IMR-90 (cell line): ENCODE results near the gene NAA60. TPM values are rescaled to one million over a fixed set of nuclear protein-coding genes. Genes with fewer than 3 reads are reported as not detected.

Experiments
- ATAC-seq: fragments of 200-7000 bp; cut with Tn5 transposase; 2 replicates; pipeline ENCODE4 v1.9.1; 2020; ENCODE audit warnings: low read depth, mild to moderate bottlenecking, moderate library complexity
- BruUV-seq: library from RNA; stranded (reverse); fragments of 400-500 nt; replicated peaks from 2 replicates; lab custom pipeline; 2021; lab: Mats Ljungman, UMichigan
- CTCF ChIA-PET: fragments of 300-600 bp; formaldehyde crosslinking; extraction: SDS; loops from one replicate; lab custom pipeline; 2021; ENCODE audit warnings: antibody characterized with exemption; lab: Yijun Ruan, JAX
- POLR2A ChIA-PET: fragments of 300-600 bp; sonication (Branson Sonifier 250); formaldehyde crosslinking; loops from one replicate; lab custom pipeline; 2022; ENCODE audit warnings: antibody characterized with exemption; ENCODE audit not compliant: unreplicated experiment; lab: Charles Lee
- DNase-seq: peaks from one replicate; pipeline ENCODE4 v3.0.0; 2013
- H2AFZ ChIP-seq: replicated peaks from 2 replicates; pipeline ENCODE3; 2013; ENCODE audit warnings: low read length, mild to moderate bottlenecking; ENCODE audit not compliant: poor library complexity
- H2AK5ac ChIP-seq: 2 replicates; pipeline ENCODE4 v1.6.1; 2013; ENCODE audit warnings: low read depth, low read length, inconsistent platforms
- H2AK9ac ChIP-seq: replicated peaks from 2 replicates; pipeline ENCODE3; 2013; ENCODE audit warnings: mild to moderate bottlenecking, low read depth, low read length, moderate library complexity; ENCODE audit not compliant: poor library complexity
- H2BK120ac ChIP-seq: 2 replicates; pipeline ENCODE4 v1.6.1; 2013; ENCODE audit warnings: low read depth, low read length, inconsistent platforms
- H2BK15ac ChIP-seq: 3 replicates; pipeline ENCODE4 v1.6.1; 2013; ENCODE audit warnings: low read depth, low read length, inconsistent platforms
- H2BK20ac ChIP-seq: 2 replicates; pipeline ENCODE4 v1.6.1; 2013; ENCODE audit warnings: low read depth, mild to moderate bottlenecking, inconsistent platforms, low read length, moderate library complexity
- H2BK5ac ChIP-seq: 2 replicates; pipeline ENCODE4 v1.6.1; 2013; ENCODE audit warnings: mild to moderate bottlenecking, low read depth, low read length, inconsistent platforms; ENCODE audit not compliant: poor library complexity, severe bottlenecking
- H3K14ac ChIP-seq: replicated peaks from 2 replicates; pipeline ENCODE4 v1.6.1; 2013; ENCODE audit warnings: low read depth, low read length, inconsistent platforms
- H3K18ac ChIP-seq: 2 replicates; pipeline ENCODE4 v1.6.1; 2013; ENCODE audit warnings: low read depth, low read length, control low read depth
- H3K23ac ChIP-seq: 2 replicates; pipeline ENCODE4 v1.6.1; 2013; ENCODE audit warnings: low read depth, low read length, inconsistent platforms
- H3K27ac ChIP-seq: 2 replicates; pipeline ENCODE4 v1.5.1; 2013; ENCODE audit warnings: mild to moderate bottlenecking, control low read depth, low read length; ENCODE audit not compliant: insufficient read depth
- H3K27me3 ChIP-seq: 2 replicates; pipeline ENCODE4 v1.6.1; 2013; ENCODE audit warnings: low read length; ENCODE audit not compliant: control insufficient read depth, insufficient read depth
- H3K36me3 ChIP-seq: 2 replicates; pipeline ENCODE4 v1.6.1; 2013; ENCODE audit warnings: low read length, mixed read lengths; ENCODE audit not compliant: control insufficient read depth, insufficient read depth
- H3K4ac ChIP-seq: 2 replicates; pipeline ENCODE4 v1.6.1; 2013; ENCODE audit warnings: low read depth, low read length, inconsistent platforms
- H3K4me1 ChIP-seq: 2 replicates; pipeline ENCODE4 v1.6.1; 2013; ENCODE audit warnings: low read length, mixed read lengths; ENCODE audit not compliant: control insufficient read depth, insufficient read depth
- H3K4me2 ChIP-seq: 2 replicates; pipeline ENCODE4 v1.6.1; 2013; ENCODE audit warnings: low read depth, mild to moderate bottlenecking, control low read depth, low read length, moderate library complexity
- H3K4me3 ChIP-seq: 2 replicates; pipeline ENCODE4 v1.5.1; 2013; ENCODE audit warnings: low read depth, mild to moderate bottlenecking, control low read depth, low read length, moderate library complexity; ENCODE audit not compliant: insufficient read depth
- H3K56ac ChIP-seq: 2 replicates; pipeline ENCODE4 v1.6.1; 2013; ENCODE audit warnings: low read length, inconsistent platforms; ENCODE audit not compliant: insufficient read depth; ENCODE audit errors: extremely low read depth
- H3K79me1 ChIP-seq, 2 experiments: 2 replicates each; pipeline ENCODE4 v1.6.1; 2013; ENCODE audit warnings: low read length in 2 of 2, inconsistent platforms in 1 of 2, low read depth in 1 of 2
- H3K9ac ChIP-seq: 2 replicates; pipeline ENCODE4 v1.6.1; 2013; ENCODE audit warnings: low read depth, low read length, control low read depth
- H3K9me1 ChIP-seq: 2 replicates; pipeline ENCODE4 v1.6.1; 2013; ENCODE audit warnings: low read length, inconsistent platforms; ENCODE audit not compliant: insufficient read depth
- H3K9me3 ChIP-seq: 2 replicates; pipeline ENCODE4 v1.6.1; 2013; ENCODE audit warnings: low read length; ENCODE audit not compliant: control insufficient read depth, insufficient read depth
- H4K20me1 ChIP-seq: 2 replicates; pipeline ENCODE4 v1.6.1; 2013; ENCODE audit warnings: low read length, inconsistent platforms; ENCODE audit not compliant: insufficient read depth
- H4K5ac ChIP-seq: 2 replicates; pipeline ENCODE4 v1.6.1; 2013; ENCODE audit warnings: mild to moderate bottlenecking, low read depth, low read length, control low read depth
- H4K8ac ChIP-seq, 2 experiments: 2 replicates each; pipeline ENCODE4 v1.6.1; 2013; ENCODE audit warnings: low read depth in 2 of 2, low read length in 2 of 2, control low read depth in 1 of 2, inconsistent platforms in 1 of 2
- H4K91ac ChIP-seq: 2 replicates; pipeline ENCODE4 v1.6.1; 2013; ENCODE audit warnings: low read depth, low read length, inconsistent platforms; ENCODE audit not compliant: insufficient read depth
- BHLHE40 ChIP-seq: fragments of 150-350 bp; IDR thresholded peaks from 2 replicates; pipeline ENCODE4 v1.6.1; 2016; ENCODE audit warnings: mild to moderate bottlenecking, low read depth, low read length
- CHD1 ChIP-seq: IDR thresholded peaks from 2 replicates; pipeline ENCODE4 v1.6.1; 2012; ENCODE audit warnings: low read depth, low read length, improper control_type of control experiment
- CTCF ChIP-seq: conservative IDR thresholded peaks from 2 replicates; pipeline ENCODE4 v1.5.1; 2012; ENCODE audit warnings: mild to moderate bottlenecking, low read depth, low read length, improper control_type of control experiment
- ELK1 ChIP-seq: fragments of 150-350 bp; IDR thresholded peaks from 2 replicates; pipeline ENCODE4 v1.6.1; 2016; ENCODE audit warnings: low read depth, mild to moderate bottlenecking, low read length, moderate library complexity, borderline replicate concordance
- FOS ChIP-seq: fragments of 150-350 bp; IDR thresholded peaks from 2 replicates; pipeline ENCODE4 v1.6.1; 2016; ENCODE audit warnings: low read depth, low read length
- MAFK ChIP-seq: IDR thresholded peaks from 2 replicates; pipeline ENCODE4 v1.6.1; 2012; ENCODE audit warnings: low read depth, low read length, improper control_type of control experiment
- MAZ ChIP-seq: IDR thresholded peaks from 2 replicates; pipeline ENCODE4 v1.6.1; 2012; ENCODE audit warnings: low read depth, mild to moderate bottlenecking, low read length, improper control_type of control experiment, moderate library complexity, borderline replicate concordance
- MXI1 ChIP-seq: IDR thresholded peaks from 2 replicates; pipeline ENCODE4 v1.6.1; 2012; ENCODE audit warnings: low read depth, mild to moderate bottlenecking, low read length, moderate library complexity, borderline replicate concordance
- NFE2L2 ChIP-seq: fragments of 150-350 bp; IDR thresholded peaks from 2 replicates; pipeline ENCODE4 v1.6.1; 2016; ENCODE audit warnings: low read depth, mild to moderate bottlenecking, low read length
- RAD21 ChIP-seq: IDR thresholded peaks from 2 replicates; pipeline ENCODE4 v1.6.1; 2012; ENCODE audit warnings: low read length, improper control_type of control experiment
- USF2 ChIP-seq: fragments of 150-350 bp; IDR thresholded peaks from 2 replicates; pipeline ENCODE4 v1.6.1; 2017; ENCODE audit warnings: mild to moderate bottlenecking, antibody characterized with exemption, low read length, low read depth
- WGBS, 2 experiments: methylation state at CpG; one replicate each; pipeline versions ENCODE4 v1.1.5 to v1.1.7; 2013; ENCODE audit warnings: missing lambda C conversion rate in 2 of 2; ENCODE audit not compliant: insufficient read length in 1 of 2; ENCODE audit errors: extremely low coverage in 2 of 2; 5-methylcytosine and 5-hydroxymethylcytosine counted together
- dilution Hi-C: fragments of 300-500 bp; cut with HindIII; formaldehyde crosslinking; loops from one replicate; pipeline ENCODE4 v1.14.3; 2018; ENCODE audit warnings: low sequenced_read_pairs; ENCODE audit not compliant: unreplicated experiment
- in situ Hi-C: fragments of 300-500 bp; cut with MboI; formaldehyde crosslinking; loops from 3 replicates; pipeline ENCODE4 v1.14.3; 2019; ENCODE audit warnings: low sequenced_read_pairs, inconsistent platforms, mixed read lengths
- intact Hi-C: fragments of 100-400 bp; cut with micrococcal nuclease; formaldehyde crosslinking; loops from 2 replicates; pipeline ENCODE4 v1.10.0; 2022
- polyA plus RNA-seq, 3 experiments: library from polyadenylated mRNA; depleted of rRNA; stranded (reverse); fragments of >200 nt; gene quantifications; 2 replicates each; pipeline ENCODE4 v1.2.3, GENCODE V29; 2012; ENCODE audit warnings: low replicate concordance in 1 of 3
- total RNA-seq: library from RNA; depleted of rRNA; stranded (reverse); fragments of >200 nt; gene quantifications from 2 replicates; pipeline ENCODE4 v1.2.3, GENCODE V29; 2012

NAA60 gene
- total and polyA plus RNA-seq, 2 of the 4 experiments (the other 2 are of a cell fraction), result 7.5 to 18.0 TPM

GRCh38 chr16:3468501-3468900, 25.0 kb downstream of the NAA60 start:
- TF ChIP-seq NFE2L2 (no peak), USF2 (no peak), RAD21 (no peak), CHD1 (no peak), CTCF (no peak), MAZ (no peak), FOS (no peak), ELK1 (no peak), MAFK (no peak), BHLHE40 (no peak), MXI1 (no peak)
- H3K27me3 ChIP-seq, result no peaks in the 10 kb centered on the region
- no peak overlapping the region for H2BK15ac ChIP-seq
- H2BK20ac ChIP-seq, result no peak overlapping the region
- WGBS, 2 experiments, result 58% methylated on average over 4 of the region's 15 CpGs; no CpG with 5 or more reads in 1 of the 2 experiments
- ChIA-PET POLR2A (no interaction called here), CTCF (no interaction called here)
- no peak overlapping the region for H3K18ac ChIP-seq
- in situ Hi-C loops, result no loop called here
- intact Hi-C loops, result no loop called here
- no peak overlapping the region for H2AK9ac ChIP-seq
- H3K9me1 ChIP-seq, result peaks cover 21% of the 10 kb centered on the region; the same call in 1 of the 2 replicates
- H3K4me3 ChIP-seq, result no peak overlapping the region
- no peak overlapping the region for H3K23ac ChIP-seq
- H3K79me1 ChIP-seq, result peaks cover 21 to 88% of the 10 kb centered on the region in 2 experiments
- no peaks in the 10 kb centered on the region for H3K9me3 ChIP-seq
- no peak overlapping the region; a peak in 1 of 4 replicates for H4K8ac ChIP-seq
- peaks cover 13% of the 10 kb centered on the region for H3K36me3 ChIP-seq
- no peak overlapping the region for H4K91ac ChIP-seq
- no peak overlapping the region for H3K4me2 ChIP-seq
- H2BK5ac ChIP-seq, result no peak overlapping the region
- H4K20me1 ChIP-seq, result peaks cover 96% of the 10 kb centered on the region
- no peak overlapping the region for H3K4ac ChIP-seq
- H2BK120ac ChIP-seq, result no peak overlapping the region
- dilution Hi-C loops, result no loop called here
- no TSS peak for BruUV-seq
- no peak overlapping the region for H2AK5ac ChIP-seq
- H3K56ac ChIP-seq, result no peak overlapping the region
- peaks cover 10% of the 10 kb centered on the region for H3K4me1 ChIP-seq
- no peak overlapping the region for H2AFZ ChIP-seq
- H3K27ac ChIP-seq, result no peak overlapping the region
- ATAC-seq (no peak), DNase-seq (no peak)
- no peak overlapping the region for H4K5ac ChIP-seq
- H3K14ac ChIP-seq, result no peak overlapping the region
- H3K9ac ChIP-seq, result no peak overlapping the region
